HG03097 (cell line): ENCODE results near the gene MICAL2.

ENCODE experiments used
- ATAC-seq: cut with Tn5 transposase; IDR thresholded peaks from one replicate; pipeline ENCODE4 v1.9.1; 2021; ENCODE audit not compliant: unreplicated experiment, low FRiP score

Gene MICAL2

GRCh38 chr11:12200279-12200990, 90.0 kb downstream of the MICAL2 start:
- ATAC-seq, result no peak

GRCh38 chr11:12200991-12201985, 90.9 kb downstream of the MICAL2 start:
- ATAC-seq, result no peak

- no peak for ATAC-seq
Observed at GRCh38 chr11:12202661-12203310, 92.4 kb downstream of the MICAL2 start.

GRCh38 chr11:12204506-12204905, 94.1 kb downstream of the MICAL2 start:
- no peak for ATAC-seq

GRCh38 chr11:12205330-12205729, 94.9 kb downstream of the MICAL2 start:
- no peak for ATAC-seq

- no peak for ATAC-seq
Observed at GRCh38 chr11:12206529-12206928, 96.1 kb downstream of the MICAL2 start.

- ATAC-seq, result no peak
Observed at GRCh38 chr11:12207384-12208150, 97.2 kb downstream of the MICAL2 start.

GRCh38 chr11:12209096-12209495, 98.7 kb downstream of the MICAL2 start:
- no peak for ATAC-seq

- ATAC-seq, result no peak
Observed at GRCh38 chr11:12210200-12210599, 99.8 kb downstream of the MICAL2 start.

- no peak for ATAC-seq
Observed at GRCh38 chr11:12211331-12212065, 101.1 kb downstream of the MICAL2 start.

- no peak for ATAC-seq
Observed at GRCh38 chr11:12212174-12212820, 101.9 kb downstream of the MICAL2 start.

GRCh38 chr11:12212821-12213185, 102.4 kb downstream of the MICAL2 start:
- ATAC-seq, result no peak

- no peak for ATAC-seq
Observed at GRCh38 chr11:12213883-12214282, 103.5 kb downstream of the MICAL2 start.

GRCh38 chr11:12214751-12215150, 104.4 kb downstream of the MICAL2 start:
- ATAC-seq, result no peak

- ATAC-seq, result no peak
Observed at GRCh38 chr11:12215181-12215593, 104.8 kb downstream of the MICAL2 start.

- no peak for ATAC-seq
Observed at GRCh38 chr11:12216041-12216451, 105.7 kb downstream of the MICAL2 start.

GRCh38 chr11:12216671-12217374, 106.4 kb downstream of the MICAL2 start:
- ATAC-seq, result no peak

GRCh38 chr11:12217879-12218278, 107.5 kb downstream of the MICAL2 start:
- no peak for ATAC-seq

- no peak for ATAC-seq
Observed at GRCh38 chr11:12218909-12219308, 108.5 kb downstream of the MICAL2 start.
